ENCODE results near the gene NUAK1.

NUAK1 gene

GRCh38 chr12:106127338-106128126 is 11.2 kb downstream of the NUAK1 start:
- Histone ChIP-seq H3K9me2 (replicated peaks; ENCODE audit: control insufficient read depth, low read length) (no peaks in the 10 kb centered on the region), H3K4me1 (ENCODE audit: control insufficient read depth, low read length) (no peaks in the 10 kb centered on the region), H3K36me3 (ENCODE audit: control insufficient read depth, low read length) (no peaks in the 10 kb centered on the region), H3F3A (ENCODE audit: control insufficient read depth, insufficient read depth) (no peaks in the 10 kb centered on the region), H3K9me3 (ENCODE audit: control insufficient read depth, insufficient read depth, low read length) (no peaks in the 10 kb centered on the region), H4K20me1 (ENCODE audit: control insufficient read depth, insufficient read depth, low read depth, low read length) (no peaks in the 10 kb centered on the region), H3K79me2 (ENCODE audit: control insufficient read depth, low read length) (no peaks in the 10 kb centered on the region), H3K4me2 (ENCODE audit: low read length) (no peak overlapping the region), H3K27me3 (ENCODE audit: control insufficient read depth, low read length) (no peaks in the 10 kb centered on the region), H3K27ac (ENCODE audit: low read depth, low read length) (no peak overlapping the region), H3K4me3 (ENCODE audit: low read length) (no peak overlapping the region)
- TF ChIP-seq CTCF (IDR thresholded peaks at IDR 0.05; ENCODE audit: low read depth, low read length, poor library complexity, severe bottlenecking) (no peak), EZH2phosphoT487 (IDR thresholded peaks at IDR 0.05; ENCODE audit: borderline replicate concordance, low read length) (no peak)

DNA sequence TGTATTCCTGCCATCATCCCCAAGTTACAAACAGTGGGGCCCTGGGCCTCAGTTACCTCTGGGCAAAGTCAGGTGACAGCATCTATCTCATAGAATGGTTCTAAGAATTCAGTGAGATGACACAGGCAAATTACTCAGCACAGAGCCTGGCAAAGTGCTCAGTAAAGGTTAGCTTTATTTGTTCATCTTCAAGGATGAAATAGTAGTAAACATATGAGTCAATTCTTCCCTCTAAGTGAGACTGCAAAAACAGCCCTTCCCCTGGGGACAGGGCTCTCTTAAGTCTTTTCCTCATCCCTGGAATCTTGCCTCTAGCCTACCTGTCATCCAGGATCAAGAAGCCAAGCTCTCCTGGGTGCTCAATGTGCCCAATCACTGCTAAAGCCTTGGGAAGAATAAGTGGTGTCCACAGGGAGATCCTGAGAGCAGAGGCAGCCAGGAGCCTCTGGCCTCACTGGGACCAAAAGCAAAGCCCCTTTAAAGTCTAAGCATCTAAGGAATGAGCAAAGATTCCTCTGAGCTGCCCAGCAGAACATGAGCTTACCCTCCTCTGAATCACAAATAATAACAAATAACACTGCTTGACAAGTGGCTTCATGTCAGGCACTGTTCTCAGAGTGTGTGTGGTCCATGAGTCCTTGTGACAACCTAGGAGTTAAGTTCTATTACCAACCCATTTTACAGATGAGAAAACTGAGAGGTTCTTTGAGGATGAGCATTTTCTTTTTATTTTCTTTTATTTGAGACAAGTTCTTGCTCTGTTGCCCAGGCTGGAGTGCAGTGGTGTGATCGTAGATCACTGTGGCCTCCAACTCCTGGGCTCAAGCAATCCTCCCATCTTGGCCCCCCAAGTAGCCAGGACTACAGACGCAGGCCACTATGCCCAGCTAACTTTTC is 12.1 kb downstream of the NUAK1 start:
- Histone ChIP-seq H3K9me3 (ENCODE audit: control insufficient read depth, insufficient read depth, low read length) (no peaks in the 10 kb centered on the region), H3K36me3 (ENCODE audit: control insufficient read depth, low read length) (no peaks in the 10 kb centered on the region), H3K4me1 (ENCODE audit: control insufficient read depth, low read length) (no peaks in the 10 kb centered on the region), H3K27ac (ENCODE audit: low read depth, low read length) (no peak overlapping the region), H3K4me2 (ENCODE audit: low read length) (no peak overlapping the region), H3K79me2 (ENCODE audit: control insufficient read depth, low read length) (no peaks in the 10 kb centered on the region), H3K9me2 (replicated peaks; ENCODE audit: control insufficient read depth, low read length) (no peaks in the 10 kb centered on the region), H4K20me1 (ENCODE audit: control insufficient read depth, insufficient read depth, low read depth, low read length) (no peaks in the 10 kb centered on the region), H3K27me3 (ENCODE audit: control insufficient read depth, low read length) (0 out of 2 replicates have a peak, but pooled peaks cover 4% of the 10 kb centered on the region), H3F3A (ENCODE audit: control insufficient read depth, insufficient read depth) (no peaks in the 10 kb centered on the region), H3K4me3 (ENCODE audit: low read length) (no peak overlapping the region)
- TF ChIP-seq CTCF (IDR thresholded peaks at IDR 0.05; ENCODE audit: low read depth, low read length, poor library complexity, severe bottlenecking) (no peak), EZH2phosphoT487 (IDR thresholded peaks at IDR 0.05; ENCODE audit: borderline replicate concordance, low read length) (no peak)

DNA sequence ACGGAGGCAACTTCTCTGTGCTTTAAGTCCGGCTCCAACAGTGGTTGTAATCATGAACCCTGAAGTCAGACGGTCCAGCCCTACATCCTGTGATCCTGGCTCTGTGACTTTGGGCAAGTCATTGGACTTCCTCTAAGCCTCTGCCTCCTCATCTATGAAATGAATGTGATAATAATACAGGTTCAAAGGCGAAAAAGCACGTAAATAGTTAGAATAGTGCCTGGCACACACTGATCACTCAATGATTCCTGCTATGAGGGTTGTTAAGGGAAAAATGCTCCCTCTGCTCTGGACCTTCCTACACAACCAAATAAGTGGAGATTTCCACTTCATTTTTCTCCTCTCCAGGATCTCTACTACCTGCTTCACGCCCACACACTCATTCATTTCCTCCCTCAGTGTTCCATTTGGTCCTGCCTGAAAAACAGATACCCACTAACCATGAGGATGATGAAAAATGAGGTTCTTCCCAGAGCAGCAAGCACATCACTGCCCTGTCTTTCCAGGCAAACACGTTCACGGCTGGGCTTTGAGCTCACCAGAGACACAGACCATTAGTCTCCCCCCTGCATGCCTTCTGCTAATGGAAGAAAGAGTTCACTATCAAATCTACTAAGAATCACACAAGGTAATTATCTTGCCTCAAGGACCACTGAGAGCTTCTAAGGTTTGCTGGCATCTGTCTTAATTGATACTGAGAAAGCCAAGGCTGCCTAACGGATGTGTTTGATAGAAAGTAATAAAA is 13.2 kb downstream of the NUAK1 start:
- Histone ChIP-seq H3K27me3 (ENCODE audit: control insufficient read depth, low read length) (0 out of 2 replicates have a peak, but pooled peaks cover 4% of the 10 kb centered on the region), H3K79me2 (ENCODE audit: control insufficient read depth, low read length) (no peaks in the 10 kb centered on the region), H3K4me2 (ENCODE audit: low read length) (no peak overlapping the region), H3K4me1 (ENCODE audit: control insufficient read depth, low read length) (no peaks in the 10 kb centered on the region), H3K27ac (ENCODE audit: low read depth, low read length) (no peak overlapping the region), H3K4me3 (ENCODE audit: low read length) (no peak overlapping the region), H3K9me2 (replicated peaks; ENCODE audit: control insufficient read depth, low read length) (no peaks in the 10 kb centered on the region), H3K9me3 (ENCODE audit: control insufficient read depth, insufficient read depth, low read length) (no peaks in the 10 kb centered on the region), H3K36me3 (ENCODE audit: control insufficient read depth, low read length) (no peaks in the 10 kb centered on the region), H4K20me1 (ENCODE audit: control insufficient read depth, insufficient read depth, low read depth, low read length) (no peaks in the 10 kb centered on the region), H3F3A (ENCODE audit: control insufficient read depth, insufficient read depth) (no peaks in the 10 kb centered on the region)
- TF ChIP-seq EZH2phosphoT487 (IDR thresholded peaks at IDR 0.05; ENCODE audit: borderline replicate concordance, low read length) (no peak), CTCF (IDR thresholded peaks at IDR 0.05; ENCODE audit: low read depth, low read length, poor library complexity, severe bottlenecking) (no peak)

Measured in DOHH2 (cell line).